Stromal cell of bone marrow (primary cell): ENCODE data around the gene ARF4.

ENCODE experiments used
- DNase-seq: peaks from one replicate; pipeline ENCODE4 v3.0.0-alpha.2; 2012; ENCODE audit warnings: low read depth

The ARF4 gene

GRCh38 chr3:57577801-57578200 lies 19.3 kb downstream of the ARF4 start:
- no peak for DNase-seq

DNA sequence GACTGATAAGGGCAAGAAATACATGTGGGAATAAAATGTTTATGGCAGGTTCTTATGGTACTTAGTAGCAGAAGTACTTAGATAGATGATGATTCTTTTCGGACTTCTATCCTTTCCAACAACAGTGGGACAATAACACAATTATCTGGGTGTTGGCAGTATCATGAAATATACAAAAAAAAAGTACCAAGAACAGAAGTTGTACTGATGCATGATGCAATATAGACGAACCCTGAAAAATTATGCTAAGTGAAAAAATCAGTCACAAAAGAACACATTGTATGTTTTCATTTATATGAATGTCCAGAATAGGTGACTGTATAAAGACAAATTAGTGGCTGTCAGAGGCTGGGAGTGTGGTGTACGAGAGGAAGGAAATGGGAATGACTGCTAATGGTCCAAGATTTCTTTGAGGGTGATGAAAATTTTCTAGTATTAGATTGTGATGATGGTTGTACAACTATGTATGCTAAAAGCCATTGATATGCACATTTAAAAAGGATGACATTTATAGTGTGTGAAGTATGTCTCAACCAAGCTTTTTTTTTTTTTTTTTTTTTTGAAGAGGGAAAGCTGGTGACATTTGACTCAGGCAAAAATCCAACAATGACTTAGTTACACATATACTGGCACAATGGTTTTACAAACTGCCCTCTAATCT lies 21.0 kb downstream of the ARF4 start:
- no peak for DNase-seq

GRCh38 chr3:57572096-57572495 lies 25.0 kb downstream of the ARF4 start:
- DNase-seq: no peak

GRCh38 chr3:57570878-57571277 lies 26.3 kb downstream of the ARF4 start:
- DNase-seq: no peak

GRCh38 chr3:57569859-57570450 lies 27.2 kb downstream of the ARF4 start:
- DNase-seq: no peak

GRCh38 chr3:57559526-57559925 lies 37.6 kb downstream of the ARF4 start:
- peak; percentile 8 for DNase-seq

DNA sequence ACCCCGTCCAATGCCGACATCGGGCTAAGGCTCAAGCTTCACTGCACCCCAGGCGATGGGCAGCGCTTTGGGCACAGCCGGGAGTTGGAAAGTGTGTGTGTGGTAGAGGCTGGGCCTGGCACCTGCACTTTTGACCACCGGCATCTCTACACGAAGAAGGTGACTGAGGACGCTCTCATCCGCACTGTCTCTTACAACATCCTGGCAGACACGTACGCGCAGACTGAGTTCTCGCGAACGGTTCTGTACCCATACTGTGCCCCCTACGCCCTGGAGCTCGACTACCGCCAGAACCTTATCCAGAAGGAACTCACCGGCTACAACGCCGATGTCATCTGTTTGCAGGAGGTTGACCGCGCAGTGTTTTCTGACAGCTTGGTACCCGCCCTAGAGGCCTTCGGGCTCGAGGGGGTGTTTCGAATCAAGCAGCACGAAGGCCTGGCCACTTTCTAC lies 40.0 kb downstream of the ARF4 start:
- peak; percentile 14 for DNase-seq

- DNase-seq: no peak
These were observed 40.6 kb downstream of the ARF4 start for GRCh38 chr3:57556459-57557084.

GRCh38 chr3:57555738-57556458 lies 41.2 kb downstream of the ARF4 start, which contains the start of gene PDE12:
PDE12 (plus strand) TSS chr3:57556274; CDS start chr3:57556380, 106 bp downstream.
- DNase-seq: peak; percentile 83

DNA sequence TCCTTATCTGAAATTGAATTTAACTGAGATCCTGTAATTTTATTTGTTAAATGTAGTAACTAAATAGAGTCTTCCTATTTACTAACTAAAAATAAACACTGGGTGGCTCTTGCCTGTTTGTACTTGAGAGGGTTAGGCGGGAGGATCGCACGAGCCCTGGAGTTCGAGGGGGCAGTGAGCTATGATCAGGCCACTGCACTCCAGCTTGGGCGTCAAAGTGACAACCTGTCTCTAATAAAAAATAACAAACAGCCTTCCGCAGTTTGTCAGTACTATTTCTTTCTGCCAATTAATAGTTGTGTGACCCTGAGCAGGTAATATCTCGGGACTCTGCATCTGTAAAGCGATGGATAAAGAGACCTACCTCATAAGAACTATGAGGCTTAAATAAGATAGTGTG lies 41.8 kb downstream of the ARF4 start:
- DNase-seq: no peak

DNA sequence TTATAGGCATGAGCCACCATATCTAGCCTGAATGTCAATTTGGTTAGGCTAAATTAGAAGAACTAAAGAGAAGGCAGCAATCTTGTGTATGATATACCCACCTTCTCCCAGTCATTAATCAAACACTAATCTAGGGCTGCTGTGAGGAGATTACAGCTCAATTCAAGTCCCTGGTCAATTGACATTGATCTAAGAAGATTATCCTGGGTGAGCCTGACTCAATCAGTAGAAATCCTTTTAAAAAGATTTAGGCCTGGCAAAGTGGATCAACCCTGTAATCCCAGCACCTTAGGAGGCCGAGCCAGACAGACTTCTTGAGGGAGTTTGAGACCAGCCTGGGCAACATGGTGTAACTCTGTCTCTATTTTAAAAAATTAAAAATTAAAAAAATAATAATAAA lies 50.5 kb downstream of the ARF4 start:
- DNase-seq: no peak

GRCh38 chr3:57545636-57546268 lies 51.4 kb downstream of the ARF4 start:
- DNase-seq: no peak

- DNase-seq: no peak
These were observed 52.7 kb downstream of the ARF4 start, which contains the start of gene DNAH12 for GRCh38 chr3:57544181-57545125. DNAH12 (minus strand) TSS chr3:57544344; CDS start chr3:57542870, 1,474 bp downstream.

DNA sequence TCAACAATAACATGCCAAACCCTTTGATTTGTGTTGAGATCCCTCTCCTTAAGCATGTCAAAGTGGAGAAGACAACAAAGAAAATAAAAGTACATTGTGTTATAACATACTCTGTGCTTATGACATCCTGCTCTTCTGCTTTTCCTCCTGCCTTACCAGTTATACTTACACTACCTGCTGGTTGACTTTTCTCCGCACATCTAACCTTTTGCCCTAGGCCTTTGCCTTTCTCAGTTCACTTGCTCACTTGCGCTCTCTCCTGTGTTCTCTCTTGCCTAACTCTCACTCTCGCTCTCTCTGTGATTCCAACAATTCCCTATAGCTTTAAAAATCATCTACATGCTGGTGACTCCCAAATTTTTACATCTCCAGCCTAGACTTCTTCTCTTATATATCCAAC lies 58.7 kb downstream of the ARF4 start:
- DNase-seq: no peak

DNA sequence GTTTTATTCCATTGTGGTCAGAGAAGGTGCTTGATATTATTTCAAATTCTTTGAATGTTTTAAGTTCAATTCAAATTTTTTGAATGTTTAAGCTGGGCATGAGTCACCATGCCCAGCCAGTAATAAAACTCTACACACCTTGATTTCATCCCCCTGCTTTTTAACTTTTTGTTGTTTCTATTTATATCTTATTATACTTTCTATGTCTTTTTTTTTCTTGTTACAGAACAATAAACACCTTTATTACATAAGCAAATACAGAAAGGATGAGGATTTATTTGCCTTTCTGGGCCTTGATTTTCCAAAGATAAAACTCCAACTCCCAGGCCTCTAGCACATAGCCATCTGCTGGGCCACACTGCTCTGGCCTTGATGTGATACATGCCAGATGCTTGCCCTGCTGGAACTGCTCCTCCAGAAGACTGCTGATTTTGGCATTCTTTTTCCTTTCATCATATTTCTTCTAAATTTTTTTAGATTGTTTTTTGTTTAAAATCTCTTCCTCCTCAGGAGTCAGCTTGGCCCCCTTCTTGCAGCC lies 67.0 kb downstream of the ARF4 start:
- DNase-seq: no peak
